8988T (cell line): Measurements from ENCODE around the gene UBE3B.
A peak's percentile ranks its signal among the peaks of the same experiment; 100 is the strongest.
"Not testable (repeated sequence)": the region's sequence is repeated elsewhere in the genome, so short reads cannot be mapped to it uniquely, and the experiment has no call there.

Experiments
- DNase-seq: peaks from one replicate; pipeline ENCODE4 v3.0.0; 2011

The UBE3B gene

DNA sequence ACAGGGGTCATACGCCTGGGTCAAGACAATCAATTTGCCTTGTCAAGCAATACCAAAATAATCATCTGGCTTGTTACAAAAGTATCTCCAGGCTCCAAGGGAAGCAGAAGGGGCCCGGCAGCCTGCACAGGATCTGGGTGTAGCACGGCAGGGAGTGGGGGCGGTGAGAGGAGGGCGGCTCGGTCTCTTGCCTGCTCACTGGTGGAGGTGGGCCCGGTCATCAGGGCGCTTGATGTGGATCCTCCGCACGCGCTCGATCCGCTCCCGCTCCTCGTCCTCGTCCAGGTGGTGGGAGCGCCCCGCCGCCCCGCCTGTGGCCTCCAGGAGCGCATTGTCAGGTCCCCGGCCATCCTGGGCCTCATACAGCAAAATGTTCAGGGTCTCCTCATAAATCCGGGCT, 26.0 kb upstream of the UBE3B start:
- no peak for DNase-seq

DNA sequence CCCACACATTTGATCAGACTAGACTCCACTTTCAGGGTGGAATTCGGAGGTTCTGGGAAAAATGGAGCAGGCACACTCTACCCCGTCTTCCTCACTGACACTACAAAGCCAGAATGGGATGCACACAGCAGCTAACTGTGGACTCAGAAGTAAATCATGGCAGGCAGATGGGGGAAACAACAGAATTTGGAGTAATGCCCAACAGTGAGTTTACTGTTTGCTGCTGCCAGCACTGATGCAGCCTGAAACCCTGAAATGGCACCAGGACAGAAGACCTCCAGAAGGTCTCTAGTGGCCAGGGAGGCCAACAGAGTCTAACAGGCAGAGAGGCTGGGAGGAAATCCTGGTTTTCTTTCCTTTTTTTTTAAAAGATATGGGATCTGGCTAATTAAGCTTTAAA, 24.9 kb upstream of the UBE3B start:
- no peak for DNase-seq

DNA sequence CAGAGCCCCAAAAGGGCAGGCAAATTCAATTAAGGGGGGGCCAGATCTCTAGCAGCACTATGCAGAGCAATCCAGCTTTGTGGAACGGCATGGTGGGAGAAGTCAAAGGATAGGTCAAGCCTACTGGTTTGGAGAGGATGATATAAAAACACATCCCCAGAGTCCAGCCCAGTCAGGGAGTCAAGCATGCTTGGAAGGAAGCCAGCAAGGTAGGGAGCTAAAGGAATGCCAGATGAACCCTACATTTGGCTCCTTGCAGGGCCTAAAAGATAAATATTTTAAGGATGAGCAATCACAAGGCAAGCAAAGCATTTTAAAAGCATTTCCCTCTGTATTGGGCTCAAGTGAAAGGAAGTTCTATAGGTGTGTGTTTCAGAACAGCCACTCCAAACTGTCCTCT, 21.7 kb upstream of the UBE3B start:
- no peak for DNase-seq

DNA sequence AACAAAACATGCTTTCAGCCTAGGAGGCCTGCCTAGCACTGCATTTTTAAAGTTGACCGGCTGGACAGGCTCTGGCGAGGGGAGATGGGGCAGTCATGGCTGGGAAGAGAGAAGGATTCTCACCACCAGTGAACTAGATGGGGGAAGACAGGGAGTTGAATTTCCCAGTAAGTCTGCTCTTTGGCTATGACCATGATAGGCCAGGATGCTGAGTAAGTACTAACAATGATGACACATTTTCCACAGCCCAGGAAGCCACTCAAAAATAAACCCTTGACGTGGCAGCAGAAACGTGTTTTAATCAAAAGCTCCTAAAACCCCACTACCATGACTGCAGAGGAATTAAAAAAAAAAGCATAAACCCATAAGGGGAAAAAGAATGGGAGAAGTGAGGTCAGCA, 19.3 kb upstream of the UBE3B start:
- DNase-seq, result no peak

DNA sequence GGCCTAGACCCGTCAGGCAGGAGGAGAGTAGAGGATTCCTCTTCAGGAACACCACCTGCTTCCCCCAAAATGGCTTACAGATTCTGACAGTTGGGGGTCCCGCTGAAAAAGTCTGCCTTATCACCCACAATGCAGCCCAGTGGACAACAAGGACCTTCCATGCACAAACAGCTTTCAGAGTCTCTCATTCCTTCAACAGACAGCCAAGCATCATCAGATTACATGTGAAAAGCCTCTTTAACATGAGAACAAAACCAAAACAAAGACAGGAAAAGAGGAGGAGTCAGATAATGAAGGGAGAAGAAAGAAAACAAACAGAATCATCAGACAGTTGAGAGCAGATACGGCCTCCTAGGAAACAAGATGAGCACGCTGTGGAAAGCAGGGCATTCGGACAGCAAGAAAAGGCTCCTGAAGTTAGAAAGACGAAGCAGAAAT, 18.6 kb upstream of the UBE3B start:
- no peak for DNase-seq

DNA sequence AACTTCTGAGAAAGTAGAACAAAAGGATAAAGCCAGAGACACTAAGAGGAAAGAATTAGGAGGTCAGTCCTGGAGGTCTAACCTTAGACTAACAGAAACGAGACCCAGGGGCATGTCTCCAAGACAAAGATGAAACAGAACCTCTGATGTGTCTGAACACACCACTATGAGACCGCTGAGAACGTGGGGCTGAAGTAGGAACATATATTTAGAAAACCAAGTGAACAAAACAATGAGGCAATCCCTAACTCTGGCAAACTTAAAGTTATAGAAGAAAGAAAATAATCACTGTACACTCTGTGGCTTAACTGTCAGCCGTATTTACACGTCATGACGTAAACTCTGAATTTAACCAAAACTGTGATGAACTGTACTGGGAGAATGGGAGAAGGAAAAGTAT, 18.2 kb upstream of the UBE3B start:
- DNase-seq, result no peak

DNA sequence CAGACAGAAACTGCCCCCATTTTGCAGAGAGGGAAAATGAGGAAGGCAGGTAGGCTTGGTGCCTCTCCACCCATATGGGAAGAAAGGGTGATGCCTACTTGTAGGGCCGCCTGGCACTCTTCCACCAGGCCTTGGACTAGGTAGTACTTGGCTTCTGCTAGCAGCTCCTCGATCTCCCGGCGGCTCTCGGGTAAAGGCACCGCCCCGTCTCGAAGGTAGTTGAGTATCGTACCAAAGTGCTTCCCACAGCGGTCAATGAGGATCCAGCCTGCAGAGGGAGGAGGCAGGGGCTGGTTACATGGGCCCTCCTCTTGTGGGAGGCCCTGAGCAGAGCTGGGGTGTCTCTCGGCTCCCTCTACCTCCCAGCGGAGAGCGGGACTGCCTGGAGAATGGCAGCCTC, 16.9 kb upstream of the UBE3B start:
- no peak for DNase-seq

DNA sequence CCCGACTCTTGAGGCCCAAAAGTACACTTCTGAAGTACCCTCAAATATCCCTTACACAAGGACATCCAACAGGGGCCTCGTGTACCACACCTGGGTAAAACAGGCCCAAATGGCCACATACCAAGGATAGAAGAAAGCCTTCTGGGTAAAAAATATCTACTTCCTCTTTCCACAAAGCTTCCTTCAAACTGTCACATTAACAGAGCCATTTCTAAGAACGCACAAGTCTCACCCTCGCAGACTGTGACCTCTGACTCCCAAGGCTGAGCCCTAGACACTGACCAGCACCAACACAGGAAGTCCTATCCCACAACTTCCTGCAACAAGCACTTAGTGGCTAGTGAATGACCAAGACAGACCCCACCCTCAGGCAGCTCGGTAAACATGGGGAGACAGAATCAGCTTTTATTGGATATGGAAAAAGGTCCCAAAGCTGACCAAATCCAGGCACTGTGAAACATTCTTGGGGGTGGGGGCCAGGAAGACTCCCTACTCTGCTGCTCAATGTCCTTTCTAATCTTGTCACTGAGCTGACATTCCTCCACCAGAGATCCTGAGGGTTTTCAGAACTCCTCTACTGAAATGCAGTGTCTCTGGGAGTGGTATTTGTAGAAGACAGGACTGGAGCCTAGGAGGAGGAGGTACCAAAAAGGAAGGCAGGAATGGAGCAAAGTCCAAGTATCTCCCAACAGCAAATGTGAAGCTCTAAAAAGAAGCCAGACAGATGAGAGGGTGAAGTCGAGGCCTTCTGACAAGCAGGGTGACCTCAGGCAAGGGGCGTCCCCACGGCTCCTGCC, 16.2 kb upstream of the UBE3B start:
- DNase-seq, result no peak

DNA sequence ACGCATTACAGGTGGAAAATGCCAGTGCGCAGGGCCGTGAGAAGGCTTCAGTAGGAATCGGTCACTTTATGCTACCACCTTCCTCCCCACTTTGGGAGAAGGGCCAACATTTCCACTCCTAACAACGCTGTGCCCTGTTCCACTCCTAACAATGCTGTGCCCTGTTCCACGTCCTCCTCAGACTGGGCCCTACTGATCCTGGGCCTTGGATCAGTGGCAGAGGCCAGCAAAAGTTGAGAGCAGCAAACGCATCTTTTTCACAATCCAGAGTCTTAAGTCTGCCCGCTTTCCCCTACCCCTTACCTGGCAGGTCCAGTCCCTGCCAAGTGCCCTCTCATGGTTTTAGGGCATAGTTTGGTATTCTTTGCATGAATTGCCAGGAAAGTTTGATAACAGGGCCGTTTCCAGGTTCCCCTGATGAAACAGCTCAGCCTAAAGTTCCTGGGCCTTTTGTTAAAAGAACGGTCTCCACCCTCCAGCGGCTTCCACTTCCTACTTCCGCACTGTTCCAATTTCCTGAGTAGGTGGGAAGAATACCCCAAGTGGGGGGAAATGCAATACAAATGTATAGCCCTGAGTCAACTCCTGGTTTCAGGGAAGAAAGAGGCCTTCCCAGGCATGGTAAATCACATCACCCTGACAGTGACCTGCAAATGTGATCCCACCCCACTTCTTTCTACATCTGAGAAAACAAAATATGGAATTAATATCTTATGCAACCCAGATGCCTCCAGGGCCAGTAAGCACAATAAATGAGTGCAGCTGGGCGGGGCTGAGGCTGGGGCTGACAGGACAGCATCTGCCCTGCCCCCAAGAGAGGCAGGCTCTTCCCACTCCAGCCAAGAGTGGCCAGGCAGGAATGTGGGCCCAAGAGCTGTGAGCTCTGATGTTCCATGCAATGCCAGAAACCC, 15.3 kb upstream of the UBE3B start:
- no peak for DNase-seq

DNA sequence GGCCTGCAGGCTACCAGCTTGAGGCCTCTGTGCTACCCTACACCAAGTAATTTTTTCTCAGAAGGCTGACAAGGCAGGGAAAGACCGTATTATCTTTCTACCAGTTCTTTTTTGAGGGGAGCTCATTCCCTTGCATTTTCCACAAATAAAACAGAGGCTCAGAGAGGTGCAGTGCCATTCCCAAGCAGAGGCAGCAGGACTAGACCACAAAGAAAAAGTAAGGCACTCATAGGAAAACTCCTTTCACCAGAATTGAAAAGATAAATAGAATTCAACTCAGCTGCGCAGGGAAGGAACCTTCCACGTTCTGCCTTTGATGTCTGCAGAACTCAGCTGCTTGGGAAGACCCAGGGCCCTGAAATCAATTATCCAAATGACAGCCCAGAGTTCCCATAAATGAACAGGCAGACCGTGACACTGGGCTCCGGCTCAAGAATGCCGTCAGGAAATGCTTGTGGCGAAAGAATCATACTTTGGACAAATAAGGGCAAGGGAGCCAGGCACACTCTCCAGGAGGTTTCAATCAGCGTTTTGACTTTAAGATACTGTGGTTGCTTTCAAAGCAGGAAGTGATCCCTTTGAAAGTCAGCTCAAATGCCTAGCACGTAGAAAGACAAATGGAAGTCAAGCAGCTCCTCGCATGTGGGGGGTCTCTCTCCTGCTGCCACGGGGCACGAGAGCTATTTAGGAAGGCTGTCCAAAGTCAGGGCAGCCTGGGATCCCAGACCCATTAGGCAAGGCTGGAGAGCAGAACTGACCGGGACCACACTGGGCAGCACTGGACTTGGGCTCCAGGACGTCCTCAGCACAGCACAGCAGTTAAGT, 14.4 kb upstream of the UBE3B start:
- peak; percentile 52 for DNase-seq

DNA sequence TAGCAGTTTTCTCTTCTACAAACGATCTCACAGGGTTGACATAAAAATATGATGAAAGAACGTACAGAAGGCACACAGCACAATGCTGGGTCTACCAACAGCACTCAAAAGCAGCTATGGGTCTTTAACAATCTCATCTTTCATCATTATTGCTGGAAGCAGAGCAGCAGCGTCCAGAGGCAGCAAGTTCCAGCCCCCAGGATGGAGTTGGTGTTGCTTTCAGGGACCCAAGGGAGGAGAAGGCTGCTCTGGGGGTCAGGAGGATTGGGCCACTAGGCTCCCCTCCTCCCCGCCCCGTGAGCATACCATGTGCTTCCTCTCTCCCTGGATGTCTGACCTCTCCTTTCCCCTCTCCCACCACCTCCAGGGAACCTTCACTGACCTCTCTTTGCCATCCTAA, 13.7 kb upstream of the UBE3B start:
- DNase-seq, result no peak

DNA sequence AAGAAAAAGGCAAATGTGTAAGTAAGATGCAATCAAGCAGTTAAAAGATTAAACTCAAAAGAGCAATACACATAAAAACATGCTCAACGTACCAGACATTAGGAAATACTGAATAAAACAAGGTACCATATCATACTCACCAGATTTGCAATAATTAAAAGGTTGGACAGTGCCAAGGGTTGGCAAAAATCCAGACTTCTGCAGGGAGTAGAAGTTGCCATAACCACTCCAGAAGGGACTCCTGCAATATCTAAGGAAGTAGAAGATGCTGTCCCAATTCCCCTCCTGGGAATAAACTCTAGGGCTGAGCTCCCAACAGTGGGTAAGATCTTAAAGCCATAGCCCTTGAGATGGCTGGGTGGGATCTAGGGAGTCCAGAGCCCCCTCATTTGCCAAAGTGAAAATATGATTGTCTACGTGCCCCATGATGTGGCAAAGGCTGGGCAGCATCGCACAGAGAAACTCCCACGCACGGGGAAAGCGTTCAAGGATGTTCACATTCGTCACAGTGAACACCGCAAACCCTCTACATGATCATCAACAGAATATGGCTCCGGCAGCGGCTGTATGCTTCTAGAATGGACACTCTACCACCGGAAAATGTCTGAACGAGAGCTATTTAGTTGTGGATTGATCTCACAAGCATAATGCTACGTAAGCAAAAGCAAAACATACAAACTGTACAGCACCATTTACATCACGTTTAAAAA, 12.6 kb upstream of the UBE3B start:
- no peak for DNase-seq

DNA sequence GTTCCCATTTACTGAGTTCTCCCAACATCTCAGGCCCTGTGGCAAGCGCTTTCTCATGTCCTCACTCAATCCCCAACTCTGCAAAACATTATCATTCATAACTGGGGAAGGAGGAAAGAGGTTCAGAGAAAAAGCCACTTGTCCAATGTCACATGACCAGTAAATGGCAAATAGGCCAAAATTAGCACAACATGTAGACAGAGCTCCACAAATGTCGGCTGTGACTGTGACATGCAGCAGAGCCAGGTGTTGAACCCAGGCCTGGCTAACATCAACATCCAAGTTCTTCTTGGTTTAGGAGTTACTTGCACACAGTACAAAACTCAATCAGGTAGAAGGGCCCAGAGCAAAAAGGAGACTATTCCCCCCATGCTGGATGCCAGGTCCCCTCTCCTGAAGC, 11.1 kb upstream of the UBE3B start:
- no peak for DNase-seq

DNA sequence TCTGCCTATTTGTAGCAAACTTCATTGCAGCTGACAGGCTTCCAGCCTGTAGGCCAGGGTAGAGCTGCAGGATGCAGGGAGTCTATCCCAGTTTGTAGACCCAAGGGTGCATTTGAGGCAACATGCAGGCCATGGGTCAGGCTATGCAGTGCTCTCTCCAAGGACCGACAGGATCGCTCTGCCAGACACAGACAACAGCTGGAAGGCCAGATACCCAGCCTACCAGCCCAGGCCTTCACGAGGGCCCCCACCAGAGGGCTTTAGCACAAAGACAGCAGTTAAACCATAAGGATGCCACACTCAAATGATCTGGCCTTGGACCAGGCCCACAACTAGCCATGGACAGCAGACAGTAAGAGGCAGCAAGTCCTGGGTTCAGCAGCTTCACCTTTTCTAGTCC, 10.6 kb upstream of the UBE3B start:
- DNase-seq, result no peak

DNA sequence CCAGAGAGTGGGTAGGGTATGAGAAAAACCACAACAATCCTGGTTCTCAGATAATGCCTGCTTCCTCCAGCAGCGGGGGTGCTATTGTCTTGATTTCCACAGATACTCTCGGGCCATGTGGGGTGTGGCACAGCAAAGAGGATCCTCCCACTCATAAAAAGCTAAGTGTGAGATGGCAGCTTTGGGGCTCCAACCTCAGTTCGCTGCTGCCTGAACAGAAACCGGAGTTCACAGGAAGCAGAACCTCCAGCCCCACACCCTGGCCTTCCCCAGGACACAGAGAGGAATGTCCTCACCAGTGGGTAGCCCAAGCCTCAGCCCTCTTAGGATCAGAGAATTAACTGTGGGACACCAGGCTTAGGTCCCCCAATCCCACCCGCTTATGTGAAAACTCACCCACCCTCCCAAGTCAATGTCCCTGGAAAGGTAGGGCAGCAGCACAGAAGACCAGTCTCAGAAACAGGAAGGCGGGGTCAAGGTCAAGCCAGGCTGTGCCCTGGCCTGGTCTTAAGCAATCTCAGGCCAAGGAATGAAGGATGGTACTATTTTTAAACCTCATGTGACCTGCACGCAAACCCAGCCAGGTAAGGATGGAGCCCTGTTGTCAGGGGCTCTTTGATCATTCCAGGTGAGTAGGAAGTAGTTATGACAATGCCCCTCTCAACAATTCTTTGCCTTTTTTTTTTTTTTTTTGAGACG, 9.3 kb upstream of the UBE3B start:
- no peak for DNase-seq

DNA sequence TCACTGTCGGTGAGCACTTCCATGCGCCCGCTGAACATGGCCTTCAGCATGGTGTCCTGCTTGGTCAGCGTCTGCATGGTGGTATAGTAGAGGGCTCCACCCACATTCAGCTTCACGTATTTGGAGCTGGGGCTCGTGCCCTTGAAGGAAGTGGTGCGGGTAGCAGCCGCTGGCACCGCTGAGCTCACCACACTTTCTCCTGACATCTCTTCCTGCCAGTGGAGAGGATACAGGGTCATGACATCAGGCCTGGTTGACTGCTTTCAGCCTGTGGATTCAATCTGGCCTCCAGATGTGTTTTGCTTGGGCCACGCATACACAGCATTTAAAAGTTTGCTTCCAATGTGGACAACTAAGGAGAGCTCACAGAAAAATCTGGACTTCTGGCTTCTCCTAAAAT, 7.9 kb upstream of the UBE3B start:
- no peak for DNase-seq

DNA sequence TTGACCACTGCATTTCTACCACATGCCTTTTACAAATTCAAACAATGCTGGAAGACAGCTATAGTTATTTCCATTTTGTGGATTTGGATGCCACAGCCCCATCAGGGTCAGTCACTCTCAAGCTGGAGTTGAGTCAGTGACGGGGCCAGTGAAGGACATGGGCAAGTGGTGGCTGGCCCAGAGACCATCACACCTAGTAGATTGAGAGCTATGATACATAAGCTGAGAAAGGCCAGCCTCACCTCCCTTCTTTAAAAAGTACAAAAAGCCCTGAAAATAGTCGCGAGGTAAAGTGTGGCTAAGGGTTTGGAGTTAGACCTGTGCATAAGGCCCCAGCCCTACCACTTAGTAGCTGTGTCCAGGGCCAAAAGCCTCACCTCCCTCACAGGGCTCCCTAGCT, 4.4 kb upstream of the UBE3B start:
- no peak for DNase-seq

DNA sequence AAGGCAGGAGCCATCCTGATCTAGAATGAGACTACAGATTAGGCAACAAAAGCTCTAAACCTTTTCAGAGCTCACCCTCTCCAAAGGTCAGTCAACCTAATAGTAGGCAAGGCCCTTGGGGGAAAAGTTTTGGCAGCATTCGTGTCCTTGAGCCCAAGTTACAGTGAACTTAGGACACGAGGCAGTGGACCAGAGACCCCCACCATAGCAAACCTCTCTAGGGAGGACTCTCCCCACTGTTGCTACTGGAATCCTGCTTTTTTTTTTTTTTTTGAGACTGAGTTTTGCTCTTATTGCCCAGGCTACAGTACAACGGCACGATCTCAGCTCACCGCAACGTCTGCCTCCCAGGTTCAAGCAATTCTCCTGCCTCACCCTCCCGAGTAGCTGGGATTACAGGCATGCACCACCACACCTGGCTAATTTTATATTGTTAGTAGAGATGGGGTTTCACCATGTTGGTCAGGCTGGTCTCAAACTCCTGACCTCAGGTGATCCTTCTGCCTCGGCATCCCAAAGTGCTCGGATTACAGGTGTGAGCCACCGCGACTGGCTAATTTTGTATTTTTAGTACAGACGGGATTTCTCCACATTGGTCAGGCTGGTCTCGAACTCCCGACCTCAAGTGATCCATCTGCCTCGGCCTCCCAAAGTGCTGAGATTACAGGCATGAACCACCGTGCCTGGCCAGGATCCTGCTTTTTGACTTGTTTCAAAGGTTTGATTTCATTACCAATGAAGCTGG, 3.7 kb upstream of the UBE3B start:
- DNase-seq, result not testable (repeated sequence)

DNA sequence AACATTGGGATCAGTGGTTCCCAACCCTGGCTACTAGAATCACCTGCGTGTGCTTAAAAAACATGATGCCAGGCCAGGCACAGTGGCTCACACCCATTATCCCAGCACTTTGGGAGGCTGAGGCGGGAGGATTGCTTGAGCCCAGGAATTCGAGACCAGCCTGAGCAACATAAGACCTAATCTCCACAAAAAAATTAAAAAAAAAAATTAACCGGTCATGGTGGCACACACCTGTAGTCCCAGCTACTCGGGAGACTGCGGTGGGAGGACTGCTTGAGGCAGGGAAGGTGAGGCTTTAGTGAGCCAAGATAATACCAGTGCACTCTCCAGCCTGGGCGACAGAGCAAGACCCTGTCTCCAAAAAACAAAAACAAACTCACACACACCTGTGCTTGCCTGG, 2.3 kb upstream of the UBE3B start:
- no peak for DNase-seq

DNA sequence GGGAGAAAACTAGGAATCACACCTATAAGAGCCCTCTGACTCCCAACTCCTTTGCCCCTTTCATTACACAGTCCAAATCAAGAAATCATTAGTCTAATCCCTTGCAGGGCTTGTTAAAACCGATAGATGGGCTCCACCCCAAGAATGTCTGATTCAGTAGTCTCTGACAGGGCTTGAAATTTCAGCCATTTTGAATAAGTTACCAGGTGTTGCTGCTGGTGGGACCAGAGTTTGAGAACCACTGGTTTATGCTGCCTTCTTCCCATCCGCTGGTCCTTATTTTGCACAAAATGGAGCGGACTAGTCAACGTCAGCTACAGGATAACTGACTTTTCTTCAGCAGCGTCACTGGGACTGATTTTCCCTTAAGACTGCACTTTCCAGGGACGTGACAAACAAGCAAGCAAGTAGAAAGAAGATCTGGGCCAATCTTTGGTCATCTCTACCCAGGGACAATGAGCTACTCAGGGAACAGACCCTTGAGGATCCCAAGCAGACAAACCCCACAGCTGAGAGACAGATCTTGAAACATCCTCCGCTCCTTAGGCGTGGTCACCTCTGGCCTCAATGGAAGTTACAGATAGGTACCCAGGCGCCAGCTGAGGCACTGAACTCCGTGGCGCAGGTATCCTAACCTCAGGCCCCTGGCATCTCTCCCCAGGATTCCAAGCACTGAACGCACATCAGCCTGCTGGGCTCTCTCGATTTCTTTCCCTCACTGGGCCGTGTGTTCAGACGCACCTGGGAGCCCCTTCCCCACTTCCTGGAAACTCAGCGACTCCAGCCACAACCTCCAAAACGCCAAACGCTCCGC, 1.2 kb upstream of the UBE3B start:
- DNase-seq, result no peak
